ENCODE measurements around the gene SIGLECL1.

Gene SIGLECL1

GRCh38 chr19:51253088-51253806, 2.4 kb downstream of the SIGLECL1 start:
- no peak for TF ChIP-seq ZFX (IDR thresholded peaks at IDR 0.05)
- TF ChIP-seq CTCF (conservative IDR thresholded peaks at IDR 0.05): no peak
- H3K27ac ChIP-seq: no peak overlapping the region

DNA sequence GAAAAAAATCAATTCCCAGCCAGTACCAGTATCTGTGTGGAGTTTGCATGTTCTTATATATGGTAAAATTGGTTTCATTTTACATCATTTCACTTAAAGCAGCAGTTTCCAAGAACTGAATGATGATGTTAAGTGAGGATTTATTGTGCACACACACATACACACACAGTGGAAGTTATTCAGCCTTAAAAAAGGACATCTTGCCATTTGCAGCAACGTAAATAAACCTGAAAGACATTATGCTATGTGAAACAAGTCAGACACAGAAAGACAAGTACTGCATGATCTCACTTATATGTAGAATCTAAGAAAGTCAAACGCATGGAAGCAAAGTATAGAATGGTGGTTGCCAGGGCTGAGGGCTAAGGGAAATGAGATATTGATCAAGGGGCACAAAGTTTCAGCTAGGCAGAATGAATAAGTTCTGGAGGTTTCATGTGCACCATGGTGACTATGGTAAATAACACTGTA, 5.3 kb downstream of the SIGLECL1 start:
- no peak for TF ChIP-seq CTCF (conservative IDR thresholded peaks at IDR 0.05)
- no peak for TF ChIP-seq ZFX (IDR thresholded peaks at IDR 0.05)
- H3K27ac ChIP-seq: no peak overlapping the region

DNA sequence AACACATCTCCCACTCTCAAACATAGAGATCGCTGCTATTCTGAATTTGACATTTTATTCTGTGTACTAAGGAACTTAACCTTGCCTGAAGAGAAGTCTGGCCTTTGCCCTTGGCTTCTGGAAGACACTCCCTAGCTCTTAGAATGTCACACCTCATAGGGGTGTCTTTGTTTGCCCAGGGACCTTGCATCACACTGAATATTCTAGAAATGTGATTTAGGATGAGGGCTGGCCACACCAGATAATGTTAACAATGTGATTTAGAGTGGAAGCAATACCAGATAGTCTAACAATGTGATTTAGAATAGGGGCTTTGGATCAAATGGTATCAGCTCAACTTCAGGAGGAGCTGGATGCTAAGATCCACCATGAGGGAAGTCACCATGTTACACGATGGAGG, 6.6 kb downstream of the SIGLECL1 start:
- H3K27ac ChIP-seq: no peak overlapping the region
- TF ChIP-seq ZFX (IDR thresholded peaks at IDR 0.05) (no peak), CTCF (conservative IDR thresholded peaks at IDR 0.05) (no peak)

DNA sequence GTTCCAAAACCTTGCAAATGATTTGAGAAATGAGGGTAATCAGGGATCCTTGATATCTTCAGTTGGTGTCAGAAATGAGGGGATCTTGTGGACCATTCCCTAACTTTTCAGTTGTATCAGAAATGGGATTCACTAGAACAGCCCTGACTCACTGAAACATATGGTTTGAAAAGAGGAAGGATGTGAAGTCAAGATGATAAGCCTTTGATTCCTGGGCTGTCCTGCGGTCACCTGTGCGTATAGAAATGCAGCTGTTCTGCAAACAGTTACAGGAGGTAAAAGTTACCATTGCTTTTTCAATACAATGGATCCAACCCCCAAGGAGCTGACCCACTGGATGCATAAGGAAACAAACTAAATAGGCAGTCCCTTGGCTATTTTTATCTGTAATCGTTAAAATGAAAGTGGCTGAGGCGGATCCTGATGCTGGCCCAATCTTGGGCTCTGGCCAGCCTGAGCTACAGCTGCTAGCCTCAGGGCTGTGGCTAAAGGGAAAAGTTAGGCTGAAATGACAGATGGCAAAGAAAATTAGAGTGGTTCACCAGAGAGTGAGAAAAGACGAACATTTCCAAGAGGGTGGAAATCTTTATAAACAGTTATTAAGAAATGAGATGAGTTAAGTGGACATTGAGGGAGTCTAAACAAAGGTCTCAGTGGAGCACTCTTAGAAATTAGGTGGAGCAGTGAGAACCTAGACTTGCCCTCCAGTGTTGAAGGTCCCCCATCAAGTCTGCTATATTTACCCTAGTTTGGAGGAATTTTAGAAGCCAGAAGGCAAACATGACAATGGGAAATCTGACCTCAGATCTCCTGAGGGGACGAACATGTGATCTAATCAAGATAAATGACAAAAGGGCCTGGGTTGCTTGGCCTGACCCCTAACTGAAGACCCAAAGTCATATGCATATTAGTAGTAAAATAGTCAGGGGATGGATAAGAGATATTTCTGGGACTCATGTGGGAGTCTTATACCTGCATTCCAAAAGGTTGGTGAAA, 7.6 kb downstream of the SIGLECL1 start:
- TF ChIP-seq CTCF (conservative IDR thresholded peaks at IDR 0.05) (no peak), ZFX (IDR thresholded peaks at IDR 0.05) (no peak)
- H3K27ac ChIP-seq: no peak overlapping the region

DNA sequence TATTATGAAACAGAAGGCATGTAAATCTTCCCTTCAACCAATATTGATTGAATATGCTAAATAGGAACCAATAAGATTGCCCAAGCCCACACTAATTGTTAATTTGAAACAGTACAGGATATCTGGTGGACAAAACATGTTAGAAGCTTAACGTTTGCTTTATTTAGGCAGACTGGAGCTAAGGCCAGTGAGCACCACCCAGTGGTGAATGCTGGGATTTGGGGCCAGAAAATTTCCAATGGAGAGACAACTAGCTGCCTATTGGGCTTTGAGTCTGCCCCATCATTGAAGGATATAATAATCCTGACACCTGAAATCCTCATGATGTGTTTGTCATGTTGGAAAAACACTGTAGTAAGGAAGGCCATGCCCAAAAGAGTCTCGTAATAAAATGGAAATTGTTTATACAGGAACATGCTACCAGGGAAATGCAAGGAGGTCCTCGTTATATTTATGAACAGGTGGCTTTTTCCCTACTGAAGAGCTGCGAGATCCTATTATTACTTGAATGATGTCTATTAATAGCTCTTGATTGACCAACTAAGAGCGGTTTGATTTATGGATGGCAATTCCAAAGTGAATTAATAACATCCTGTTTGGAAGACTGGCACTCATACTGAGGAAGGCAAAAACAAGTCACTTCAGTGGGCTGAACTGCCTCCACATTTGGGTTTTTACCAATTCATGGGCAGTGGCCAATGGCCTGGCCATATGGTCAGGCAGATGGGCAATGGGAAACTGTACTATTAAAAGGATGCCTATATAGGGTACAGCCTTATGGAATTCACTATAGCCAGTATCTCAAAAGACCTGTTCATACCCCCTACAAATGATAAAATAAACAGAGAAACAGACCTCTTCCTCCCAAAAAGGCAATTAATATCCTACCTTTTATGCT, 8.7 kb downstream of the SIGLECL1 start:
- no peak overlapping the region for H3K27ac ChIP-seq
- TF ChIP-seq CTCF (conservative IDR thresholded peaks at IDR 0.05) (peak; percentile 96), ZFX (IDR thresholded peaks at IDR 0.05) (no peak)

DNA sequence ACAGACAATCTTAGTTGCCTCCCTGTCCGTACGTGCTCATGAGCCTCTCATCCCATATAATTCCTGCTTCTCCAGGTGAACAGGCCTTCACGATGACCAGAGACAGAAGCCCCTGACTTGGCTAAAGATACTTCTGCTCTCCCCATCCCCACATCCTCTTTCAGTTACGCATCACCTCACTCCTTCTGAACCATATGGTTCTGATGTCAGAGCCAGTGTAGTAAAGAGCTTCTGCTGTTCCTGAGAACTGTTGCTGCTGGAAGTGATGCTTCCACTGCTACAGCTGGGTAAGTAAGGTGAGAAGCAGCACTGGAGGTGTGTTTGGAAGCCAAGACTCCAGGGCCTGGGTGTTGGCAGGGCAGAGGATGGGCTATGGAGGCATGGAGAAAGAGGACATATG, 12.9 kb downstream of the SIGLECL1 start:
- TF ChIP-seq ZFX (IDR thresholded peaks at IDR 0.05) (no peak), CTCF (conservative IDR thresholded peaks at IDR 0.05) (no peak)
- H3K27ac ChIP-seq: no peak overlapping the region

Data from C4-2B (cell line).